Glomerular visceral epithelial cell (primary cell): Measurements from ENCODE around the gene KIZ.
A peak's percentile ranks its signal among the peaks of the same experiment; 100 is the strongest.

Experiments
- DNase-seq: peaks from one replicate; pipeline ENCODE4 v3.0.0-alpha.2; 2016; ENCODE audit errors: extremely low spot score

The KIZ gene, protein sequence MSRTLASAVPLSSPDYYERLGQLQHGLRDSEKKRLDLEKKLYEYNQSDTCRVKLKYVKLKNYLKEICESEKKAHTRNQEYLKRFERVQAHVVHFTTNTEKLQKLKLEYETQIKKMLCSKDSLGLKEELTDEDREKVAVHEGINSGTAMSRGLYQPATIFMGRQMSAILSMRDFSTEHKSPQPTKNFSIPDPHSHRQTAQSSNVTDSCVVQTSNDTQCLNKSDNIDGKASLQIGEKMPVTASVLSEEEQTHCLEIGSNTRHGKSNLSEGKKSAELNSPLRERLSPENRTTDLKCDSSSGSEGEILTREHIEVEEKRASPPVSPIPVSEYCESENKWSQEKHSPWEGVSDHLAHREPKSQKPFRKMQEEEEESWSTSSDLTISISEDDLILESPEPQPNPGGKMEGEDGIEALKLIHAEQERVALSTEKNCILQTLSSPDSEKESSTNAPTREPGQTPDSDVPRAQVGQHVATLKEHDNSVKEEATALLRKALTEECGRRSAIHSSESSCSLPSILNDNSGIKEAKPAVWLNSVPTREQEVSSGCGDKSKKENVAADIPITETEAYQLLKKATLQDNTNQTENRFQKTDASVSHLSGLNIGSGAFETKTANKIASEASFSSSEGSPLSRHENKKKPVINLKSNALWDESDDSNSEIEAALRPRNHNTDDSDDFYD

DNA sequence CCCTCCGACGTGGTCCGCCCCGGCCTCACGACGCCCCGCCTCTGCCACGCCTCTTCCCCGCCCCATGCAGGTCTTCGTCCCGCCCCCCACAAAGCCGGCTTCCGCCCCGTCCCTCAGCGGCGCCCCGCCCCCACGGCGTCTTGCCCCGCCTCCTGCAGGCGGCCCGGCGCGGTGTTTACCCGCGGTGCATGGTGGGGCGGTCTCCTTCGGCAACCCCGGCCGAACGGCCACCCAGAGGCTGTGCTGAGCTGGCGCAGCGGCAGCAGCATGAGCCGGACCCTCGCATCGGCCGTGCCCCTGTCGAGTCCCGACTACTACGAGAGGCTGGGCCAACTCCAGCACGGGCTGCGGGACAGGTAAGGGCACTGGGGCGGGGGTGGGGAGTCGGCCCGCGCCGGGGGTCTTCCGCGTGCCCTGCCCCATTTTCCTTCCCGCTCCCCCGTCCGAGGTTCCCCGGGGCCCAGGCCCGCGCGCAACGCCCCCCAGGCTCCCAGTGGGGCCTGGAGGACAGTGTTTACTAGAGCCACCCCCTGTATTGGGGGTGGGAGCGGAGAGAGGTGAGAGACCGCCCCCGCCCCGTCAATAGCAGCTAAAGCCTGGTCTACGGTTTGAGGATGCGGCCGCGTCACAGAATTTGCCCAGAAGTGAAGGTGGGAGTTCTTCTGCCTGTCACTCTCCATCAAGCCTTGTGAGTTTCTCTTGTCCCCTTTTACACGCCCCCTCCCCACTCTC is at the start of gene KIZ:
TSS of gene KIZ (plus strand) at position 234 of the 732 bp plus-strand sequence. CDS start at position 268, 34 bp downstream.
- DNase-seq = peak; percentile 99

DNA sequence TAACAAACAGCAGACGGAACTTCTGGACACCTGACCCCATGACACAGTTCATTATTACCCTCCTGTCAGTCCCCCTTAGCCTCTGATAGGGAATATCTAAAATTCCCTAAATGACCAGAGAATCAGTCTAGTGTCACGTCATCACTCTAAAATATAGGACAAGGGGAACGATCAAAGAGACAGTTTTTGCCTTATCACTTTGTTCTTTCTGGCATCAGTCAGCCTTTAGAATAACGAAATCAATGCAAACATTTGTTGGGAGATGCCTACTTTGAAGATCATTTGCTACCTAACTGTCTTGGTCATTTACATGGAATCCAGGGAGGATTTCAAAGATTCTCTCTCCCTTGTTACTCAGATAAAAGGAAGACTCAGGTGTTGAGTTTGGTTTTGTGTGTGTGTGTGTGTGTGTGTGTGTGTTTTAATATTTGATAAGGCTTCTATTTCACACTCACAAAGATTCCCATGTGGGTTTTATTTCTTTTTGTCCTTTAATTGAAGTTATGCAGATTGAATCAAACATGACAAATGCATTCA is 48.0 kb upstream of the KIZ start:
- no peak for DNase-seq

DNA sequence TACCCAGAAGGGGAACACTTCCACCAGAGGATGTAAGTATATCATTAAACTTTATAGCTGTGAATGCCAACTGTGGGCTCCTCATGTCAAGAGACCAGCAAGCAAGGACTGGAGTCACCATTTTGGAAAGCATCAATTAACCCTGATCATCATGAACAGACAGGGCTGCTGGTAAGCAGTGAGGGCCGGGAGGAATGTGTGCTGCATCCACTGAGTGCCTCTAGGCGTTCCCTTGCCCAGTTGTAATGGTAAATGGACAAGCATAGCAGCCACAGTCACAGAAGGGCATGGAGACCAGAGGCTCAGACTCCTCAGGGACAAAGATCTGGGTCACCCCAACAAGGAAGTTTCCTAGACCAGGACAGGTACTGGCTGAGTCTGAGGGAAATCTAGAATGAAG is 43.3 kb upstream of the KIZ start:
- no peak for DNase-seq

DNA sequence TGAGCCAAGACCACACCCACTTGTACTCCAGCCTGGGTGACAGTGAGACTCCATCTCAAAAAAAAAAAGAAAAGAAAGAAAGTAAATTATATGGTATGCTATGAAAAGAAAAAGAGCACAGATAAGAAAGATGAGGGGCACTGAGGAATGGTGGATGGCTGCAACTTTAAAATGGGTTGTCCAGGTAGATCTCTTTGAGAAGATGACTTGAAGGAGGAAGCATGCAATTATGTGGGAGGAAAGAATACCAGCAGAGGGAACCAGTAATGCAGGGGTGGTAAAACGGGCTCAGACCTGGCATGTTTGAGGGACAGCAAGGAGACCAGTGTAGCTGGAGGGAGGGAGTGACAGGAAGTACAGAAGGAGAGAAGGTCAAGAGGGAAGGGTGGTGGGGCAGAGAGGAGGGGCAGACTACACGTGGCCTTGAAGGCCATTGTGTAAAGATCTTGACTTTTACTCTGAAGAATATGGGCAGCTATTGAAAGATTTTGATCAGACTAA is 42.0 kb upstream of the KIZ start:
- no peak for DNase-seq

DNA sequence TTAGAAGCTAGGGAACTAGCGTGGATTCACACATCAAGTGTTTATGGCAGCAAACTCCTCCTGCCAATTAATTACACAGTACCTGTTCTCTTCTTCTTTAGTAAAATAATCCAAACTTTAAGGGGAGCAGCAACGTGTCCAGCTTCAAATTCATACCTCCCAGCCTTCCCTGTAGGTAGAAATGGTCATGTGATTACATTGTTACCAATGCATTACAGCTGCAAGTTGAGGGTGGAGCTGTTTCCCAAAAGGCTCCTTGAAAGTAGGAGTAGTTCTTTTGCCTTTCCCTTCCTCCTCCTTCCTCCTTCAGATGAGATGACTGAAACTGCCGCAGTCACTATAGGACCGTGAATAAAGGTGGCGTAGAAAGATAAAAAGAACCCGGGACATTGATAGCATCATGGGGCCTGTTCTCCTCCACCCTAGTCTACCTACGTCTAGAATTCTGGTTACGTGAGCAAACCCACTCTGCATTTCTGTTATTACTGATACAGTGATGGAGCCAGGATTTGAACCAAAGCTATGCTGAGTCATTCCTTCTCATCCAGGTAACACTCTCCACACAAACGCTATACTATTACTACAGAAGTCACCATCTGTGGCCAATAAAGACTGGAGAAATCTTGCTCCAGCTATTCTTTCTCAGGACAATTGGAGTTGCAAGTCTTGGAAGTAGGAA is 37.9 kb upstream of the KIZ start:
- DNase-seq = no peak

DNA sequence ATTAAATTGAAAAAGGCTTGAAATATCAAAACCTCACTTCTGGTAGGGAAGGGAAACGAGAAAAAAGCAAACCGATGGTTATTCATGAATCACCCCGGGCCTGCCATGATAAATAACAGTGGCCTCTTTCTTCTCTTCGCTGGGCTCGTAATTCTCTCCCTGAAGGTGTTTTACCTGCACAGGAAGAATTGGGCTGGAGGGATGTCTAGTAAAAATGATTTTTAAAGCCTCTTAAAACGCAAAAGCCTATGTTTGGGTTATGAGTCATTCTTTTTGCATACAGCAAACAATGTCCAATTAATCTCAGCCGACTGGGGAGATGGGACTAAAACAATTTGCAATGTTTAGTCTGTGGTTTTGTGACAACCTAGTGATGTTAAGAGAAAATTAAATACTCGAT is 36.5 kb upstream of the KIZ start:
- no peak for DNase-seq

DNA sequence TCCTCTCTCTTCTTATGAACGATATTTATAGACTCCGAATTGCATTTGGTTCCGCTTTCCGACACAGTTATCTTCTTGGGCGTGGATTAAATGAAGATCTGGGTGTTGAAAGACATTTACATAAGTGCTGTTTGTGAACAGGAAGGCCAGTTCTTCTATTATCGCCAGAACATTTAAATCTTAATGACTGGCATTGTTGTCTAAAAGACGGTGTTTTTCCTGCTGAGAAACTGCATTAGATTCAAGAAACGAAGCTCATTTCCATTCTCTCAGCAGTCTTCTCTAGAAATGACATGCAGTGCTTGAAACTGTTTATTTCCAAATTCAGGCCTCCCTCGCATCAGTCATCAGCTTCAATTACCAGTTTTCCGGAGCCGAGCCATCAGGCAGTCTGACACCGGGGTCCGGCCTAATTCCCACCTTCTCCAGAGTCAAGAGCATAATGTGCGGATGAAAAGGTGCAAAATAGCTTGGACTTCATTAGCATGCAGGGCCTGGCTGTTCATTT is 35.7 kb upstream of the KIZ start:
- DNase-seq = no peak

DNA sequence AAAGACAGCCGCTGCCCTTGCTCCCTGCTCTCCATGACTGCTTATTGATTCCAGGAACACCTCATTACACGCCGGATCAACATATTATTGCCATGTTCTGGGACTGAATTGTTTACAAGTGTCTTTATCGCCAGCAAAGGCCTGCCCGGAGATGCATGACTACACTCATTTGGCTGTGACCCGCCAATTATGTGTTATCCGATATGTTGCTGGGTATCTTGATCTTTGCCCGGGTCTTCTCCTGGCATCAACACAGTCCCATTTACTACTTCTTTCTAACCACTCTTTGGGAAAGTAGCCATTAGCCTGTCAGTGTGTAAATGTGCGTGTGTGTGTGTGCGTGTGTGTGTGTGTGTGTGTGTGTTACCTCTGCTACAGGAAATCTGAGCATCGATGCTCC is 35.2 kb upstream of the KIZ start:
- DNase-seq = no peak

DNA sequence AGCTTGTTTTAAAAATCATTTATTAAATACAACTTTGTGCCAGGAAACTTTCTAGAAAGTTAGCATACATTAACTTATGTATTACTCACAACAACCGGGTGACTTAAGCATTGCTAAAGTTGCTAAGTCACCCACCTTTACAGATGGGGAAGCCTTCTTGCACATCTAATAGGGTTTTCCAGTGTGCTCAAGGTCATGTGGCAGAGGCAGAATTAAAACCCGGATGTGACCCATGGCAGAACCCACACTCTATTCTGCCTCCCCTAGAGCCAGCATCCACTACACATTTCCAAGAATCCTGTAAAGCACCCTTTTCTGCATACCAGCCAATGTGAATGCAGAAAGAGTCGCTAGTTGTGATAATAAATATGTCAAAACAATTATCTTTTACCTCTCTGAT is 33.1 kb upstream of the KIZ start:
- no peak for DNase-seq

DNA sequence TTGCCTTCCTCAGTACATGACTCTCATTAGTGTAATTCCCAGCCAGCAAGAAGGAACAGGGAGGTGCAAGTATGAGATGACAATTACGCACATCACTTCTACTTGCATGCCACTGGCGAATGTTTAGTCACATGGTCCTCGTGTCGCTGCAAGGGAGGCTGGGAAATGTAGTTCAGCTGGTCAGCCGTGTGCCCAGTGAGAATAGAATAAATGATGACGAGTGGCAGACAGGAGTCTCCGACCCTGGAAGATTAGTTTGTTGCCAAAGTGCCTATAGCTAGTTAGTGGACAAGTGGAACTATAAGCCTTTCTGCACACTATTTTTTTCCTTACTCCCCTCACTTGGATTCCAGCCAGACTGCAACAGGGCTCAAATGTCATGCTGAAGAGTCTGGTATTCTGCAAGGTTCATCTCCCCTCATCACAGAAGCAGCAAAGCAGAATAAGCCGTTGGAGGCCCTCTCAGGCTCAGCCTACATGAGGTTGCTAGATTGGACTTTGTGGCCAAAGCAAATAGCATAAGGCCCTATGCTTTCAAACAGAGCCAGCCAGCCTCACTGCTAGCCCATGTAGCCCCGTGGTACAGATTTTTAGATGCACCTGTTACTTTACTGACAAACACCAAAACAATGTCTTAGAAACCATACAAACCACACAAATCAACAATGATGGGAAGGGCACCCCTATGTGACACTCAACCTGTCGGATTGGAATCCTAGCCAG is 29.4 kb upstream of the KIZ start:
- DNase-seq = no peak

DNA sequence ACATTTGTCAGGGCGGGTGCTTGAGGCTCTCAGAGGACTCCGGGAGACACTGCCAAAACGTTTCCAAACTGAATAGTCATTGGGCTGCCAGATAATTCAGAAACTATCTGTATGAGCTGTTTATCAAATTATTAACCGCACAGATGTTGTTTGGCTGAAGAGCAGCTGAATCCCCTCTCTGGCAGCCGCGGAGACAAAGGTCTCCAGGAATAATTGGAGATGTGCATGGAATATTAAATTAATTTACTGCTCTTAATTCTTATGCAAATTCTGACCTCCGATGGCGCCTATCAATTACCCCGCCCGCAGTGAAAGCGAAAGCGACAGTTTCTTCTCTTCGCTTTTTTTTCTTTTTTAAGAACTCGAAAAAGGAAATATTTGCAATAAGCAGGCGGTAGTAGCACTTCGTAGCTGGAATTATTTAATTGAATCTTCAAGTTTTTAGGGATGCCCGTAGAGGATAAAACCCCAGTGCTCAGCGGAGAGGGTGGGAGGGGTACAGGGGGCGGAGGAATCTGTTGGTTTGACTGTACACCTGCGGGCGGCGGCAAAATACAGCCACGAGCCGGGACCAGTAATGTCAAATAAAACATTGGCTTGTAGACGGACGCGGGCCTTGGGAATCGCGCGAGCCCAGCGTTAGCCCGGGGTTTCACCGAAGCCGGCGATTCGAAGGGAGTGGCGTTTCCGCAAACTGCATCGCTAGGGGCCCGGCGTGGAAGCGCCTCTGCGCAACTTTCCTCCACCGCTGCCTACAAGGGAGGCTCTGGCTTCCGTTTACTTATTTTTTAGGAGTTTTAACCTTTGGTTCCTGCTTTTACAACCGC is 25.9 kb upstream of the KIZ start:
- DNase-seq = no peak

DNA sequence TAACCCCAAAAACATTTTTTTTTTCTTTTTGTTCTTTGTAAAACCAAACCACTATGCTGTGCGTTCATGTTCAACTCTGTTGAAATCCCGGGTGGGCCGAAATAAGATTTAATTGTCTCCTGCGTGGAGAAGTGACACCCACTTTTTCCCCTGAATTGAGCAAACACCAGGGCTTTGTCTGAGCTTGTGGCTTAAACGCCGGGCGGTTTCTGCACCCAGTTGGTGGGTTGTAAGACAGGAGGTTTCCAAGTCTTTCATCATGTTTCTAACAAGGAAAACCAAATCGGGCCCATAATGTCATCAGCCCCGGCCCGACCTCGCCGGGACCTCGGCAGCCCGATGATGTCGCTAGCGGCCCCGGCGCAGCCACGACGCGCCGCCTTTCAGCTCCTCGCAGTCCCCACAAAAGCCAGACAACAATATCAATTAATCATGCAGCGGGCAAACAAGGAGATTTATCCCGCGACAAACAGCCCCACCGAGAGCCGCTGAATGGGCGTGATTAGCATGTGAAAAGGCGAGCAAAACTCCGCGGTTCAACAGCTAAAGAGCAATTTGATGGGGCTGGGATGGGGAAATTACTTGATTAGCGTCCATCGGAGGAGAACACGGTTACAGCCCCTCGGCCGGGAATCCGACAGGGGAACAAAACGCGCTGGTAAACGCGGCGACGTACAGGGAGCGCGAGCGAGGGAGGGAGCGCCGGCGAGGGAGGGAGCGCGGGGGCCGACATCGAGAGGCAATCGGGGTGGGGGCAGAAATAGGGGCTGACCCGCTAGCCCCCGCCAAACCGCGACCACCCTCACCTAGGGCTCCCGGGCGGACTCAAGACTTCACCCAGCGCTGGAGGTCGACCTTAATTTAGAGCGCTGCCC is 25.1 kb upstream of the KIZ start:
- no peak for DNase-seq

DNA sequence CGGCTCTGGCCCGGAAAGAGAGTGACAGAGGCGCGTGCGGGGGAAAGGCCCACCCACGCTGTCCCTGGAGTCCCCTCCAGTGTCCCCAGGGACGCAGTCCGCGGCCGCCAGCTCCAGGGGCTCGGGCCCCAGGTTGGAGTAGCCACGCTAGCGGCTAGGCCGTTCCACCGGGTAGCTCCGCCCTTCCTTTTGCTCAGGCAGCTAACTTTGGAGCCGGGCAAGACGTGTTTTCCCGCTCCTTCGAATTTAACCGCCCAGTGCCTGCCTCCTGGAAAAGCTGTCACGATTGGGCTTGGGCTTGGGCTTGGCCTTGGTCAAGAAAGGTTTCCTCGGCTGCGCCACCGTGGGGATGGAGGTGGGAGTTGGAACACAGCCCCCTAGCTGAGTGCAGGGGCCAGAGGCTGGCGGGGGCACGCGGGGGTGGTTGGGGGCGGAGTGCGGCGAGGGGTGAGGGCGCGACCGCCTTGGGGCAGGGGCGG is 24.4 kb upstream of the KIZ start:
- DNase-seq = no peak

DNA sequence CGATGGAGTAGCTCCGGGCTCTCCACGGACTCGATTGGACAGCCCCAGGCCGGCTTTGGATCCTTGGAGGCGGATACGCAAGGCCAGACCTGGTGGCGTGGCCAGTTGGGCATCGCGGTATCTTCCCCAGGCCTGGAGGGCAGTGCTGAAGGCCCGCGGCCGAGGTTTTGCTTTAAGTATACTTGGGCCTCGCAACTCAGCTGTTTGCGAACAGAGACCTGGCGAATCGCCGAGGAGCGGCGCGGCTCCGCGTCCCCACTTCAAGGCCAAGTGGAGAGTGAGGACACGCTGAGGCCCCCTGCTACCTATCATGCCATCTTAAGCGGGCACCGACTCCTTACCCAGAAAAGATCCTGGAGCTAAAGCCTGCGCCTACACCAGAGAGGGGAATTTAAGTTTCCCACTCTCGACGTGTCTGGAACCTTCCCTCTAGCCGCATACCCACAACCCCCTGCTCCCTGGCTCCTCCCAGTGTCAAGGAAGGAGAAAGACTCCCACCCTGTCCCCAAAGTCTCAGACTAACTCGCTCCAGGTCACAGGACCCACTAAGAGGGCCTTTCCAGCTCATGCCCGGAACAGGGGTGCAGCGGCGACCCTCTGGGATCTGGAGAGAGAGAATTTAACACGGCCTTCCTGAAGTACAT is 23.8 kb upstream of the KIZ start:
- no peak for DNase-seq

DNA sequence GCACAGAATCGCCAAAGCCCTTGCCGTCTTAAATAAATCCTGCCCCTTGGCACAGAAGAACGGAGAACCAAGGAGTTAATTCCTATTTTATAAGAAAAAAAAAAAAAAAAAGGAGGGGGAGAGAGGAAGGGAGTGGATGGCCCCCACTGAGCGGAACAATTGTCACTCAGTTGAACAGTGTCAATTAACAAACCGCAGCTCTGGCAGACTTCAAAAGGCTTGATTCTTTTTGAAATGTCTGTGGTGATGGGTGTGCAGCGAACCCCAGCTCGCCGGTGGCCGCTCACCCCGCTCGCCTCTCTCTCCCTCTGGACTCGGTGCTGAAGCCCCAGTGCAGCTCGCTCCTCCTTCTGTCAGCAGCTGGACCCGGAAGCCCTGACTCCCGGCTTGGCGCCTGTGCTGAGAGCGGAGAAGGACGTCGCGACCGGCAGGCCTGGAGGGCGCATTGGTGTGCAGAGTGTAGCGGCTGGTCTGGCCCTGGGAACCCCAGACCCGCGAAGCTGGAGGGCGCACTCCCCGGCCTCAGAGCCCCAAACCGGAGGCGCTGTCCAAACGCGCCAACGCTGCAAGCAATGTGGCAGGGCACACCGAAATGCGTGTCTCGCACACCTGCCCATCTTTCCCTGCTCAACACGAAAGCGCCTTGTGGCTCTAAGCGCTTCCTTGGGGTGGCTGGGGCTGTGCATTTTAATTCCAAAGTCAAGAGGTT is 23.1 kb upstream of the KIZ start:
- no peak for DNase-seq

DNA sequence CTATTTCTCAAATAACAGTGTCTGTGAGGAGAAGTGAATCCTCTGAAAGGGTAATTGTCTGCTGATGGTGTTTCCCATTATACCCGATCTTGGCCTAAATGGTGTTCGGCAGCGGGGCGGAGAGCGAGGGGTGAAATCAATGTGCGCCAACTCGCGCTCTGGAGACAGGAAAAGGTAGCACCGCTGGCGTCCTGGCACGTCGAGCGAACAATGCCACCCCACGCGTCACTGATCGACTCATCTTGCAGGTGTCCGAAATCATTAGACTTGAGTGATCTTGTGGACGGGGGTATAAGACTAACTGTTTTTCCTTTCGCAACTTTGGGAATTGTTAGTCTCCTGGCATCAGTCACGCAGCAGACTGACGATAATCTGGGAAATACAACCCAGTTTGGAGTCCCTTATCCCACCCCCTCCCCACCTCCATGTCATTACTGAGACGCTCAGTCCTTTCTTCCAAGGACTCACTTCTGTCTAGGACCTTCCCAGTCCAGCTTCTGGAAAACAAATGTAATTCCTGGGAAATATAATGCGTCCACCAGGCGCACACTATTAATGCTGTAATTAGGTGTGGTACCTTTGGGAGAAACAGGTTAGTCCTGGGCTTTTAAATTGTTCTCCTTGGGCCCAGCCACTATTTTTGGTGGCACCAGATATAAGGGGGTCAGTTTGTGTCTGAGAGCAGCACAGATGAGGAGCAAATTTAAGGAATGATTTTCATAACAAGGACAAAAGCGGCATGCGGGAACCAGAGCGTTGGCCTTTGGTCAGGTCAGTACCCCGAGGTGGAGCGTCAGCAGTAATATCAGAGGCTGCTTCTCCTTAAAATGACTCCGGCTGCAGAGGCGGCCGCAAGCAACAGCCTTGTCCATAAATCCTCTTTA is 22.1 kb upstream of the KIZ start:
- no peak for DNase-seq

DNA sequence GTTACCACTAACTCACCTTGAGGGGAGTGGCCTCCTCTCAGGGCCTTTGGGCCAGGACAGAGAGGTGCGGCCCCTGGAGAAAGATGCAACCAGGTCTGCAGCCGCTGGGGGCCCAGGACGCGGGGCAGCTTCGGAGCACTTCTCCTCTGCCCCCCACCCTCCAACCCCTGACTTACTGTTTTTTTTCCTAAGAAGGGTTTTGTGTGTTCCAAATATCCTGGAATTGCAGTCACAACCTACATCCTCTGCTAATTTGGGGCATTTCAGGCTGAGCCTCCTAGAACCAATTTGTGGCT is 21.5 kb upstream of the KIZ start:
- DNase-seq = no peak
